Keratinocyte (primary cell): ENCODE measurements around the gene XIAP. TPM values are rescaled to one million over a fixed set of nuclear protein-coding genes. Genes with fewer than 3 reads are reported as not detected.

Source experiments
- DNase-seq: peaks from one replicate; pipeline ENCODE4 v3.0.0-alpha.2; 2011; ENCODE audit warnings: low read depth, missing footprints, low spot score
- FAIRE-seq: peaks from 2 replicates; lab custom pipeline; 2011; peaks lifted over from hg19 to GRCh38; lab: Jason Lieb, UNC
- H2AFZ ChIP-seq: 2 replicates; pipeline ENCODE4 v1.6.0; 2012; ENCODE audit warnings: low read length, control low read depth, inconsistent platforms; ENCODE audit not compliant: control insufficient read depth
- H3K27ac ChIP-seq: 2 replicates; pipeline ENCODE4 v1.5.1; 2011; ENCODE audit warnings: low read length; ENCODE audit not compliant: control insufficient read depth, insufficient read depth
- H3K27me3 ChIP-seq: 3 replicates; pipeline ENCODE4 v1.6.0; 2011; ENCODE audit warnings: low read length; ENCODE audit not compliant: control insufficient read depth, insufficient read depth; ENCODE audit errors: extremely low read depth
- H3K36me3 ChIP-seq, 2 experiments: 2 replicates in 1 of 2; 3 replicates in 1 of 2; pipeline ENCODE4 v1.5.1; 2011; ENCODE audit warnings: low read length in 2 of 2, mild to moderate bottlenecking in 1 of 2; ENCODE audit not compliant: control insufficient read depth in 2 of 2, insufficient read depth in 2 of 2; ENCODE audit errors: extremely low read depth in 1 of 2
- H3K4me1 ChIP-seq: 3 replicates; pipeline ENCODE4 v1.5.1; 2011; ENCODE audit warnings: low read length; ENCODE audit not compliant: control insufficient read depth, insufficient read depth; ENCODE audit errors: extremely low read depth
- H3K4me2 ChIP-seq: 3 replicates; pipeline ENCODE4 v1.6.0; 2011; ENCODE audit warnings: low read depth, low read length; ENCODE audit not compliant: control insufficient read depth, insufficient read depth; ENCODE audit errors: extremely low read depth
- H3K4me3 ChIP-seq, 3 experiments: fragments of 200-600 bp in 1 of 3; sonication (generic) in 1 of 3; 2 replicates in 2 of 3; 3 replicates in 1 of 3; pipeline ENCODE4 v1.5.1; 2011 to 2016; ENCODE audit warnings: low read length in 3 of 3, mild to moderate bottlenecking in 3 of 3, control low read depth in 2 of 3, inconsistent platforms in 1 of 3, low read depth in 1 of 3, mixed read lengths in 1 of 3, mixed run types in 1 of 3, moderate library complexity in 1 of 3; ENCODE audit not compliant: control insufficient read depth in 2 of 3, insufficient read depth in 2 of 3; ENCODE audit errors: extremely low read depth in 1 of 3
- H3K79me2 ChIP-seq: 2 replicates; pipeline ENCODE4 v1.6.0; 2012; ENCODE audit warnings: low read length; ENCODE audit not compliant: control insufficient read depth, insufficient read depth
- H3K9ac ChIP-seq: 3 replicates; pipeline ENCODE4 v1.6.0; 2011; ENCODE audit warnings: low read length; ENCODE audit not compliant: control insufficient read depth, insufficient read depth; ENCODE audit errors: extremely low read depth
- H3K9me1 ChIP-seq: 3 replicates; pipeline ENCODE4 v1.6.0; 2011; ENCODE audit warnings: low read length; ENCODE audit not compliant: control insufficient read depth, insufficient read depth; ENCODE audit errors: extremely low read depth
- H3K9me3 ChIP-seq: 2 replicates; pipeline ENCODE4 v1.5.1; 2012; ENCODE audit warnings: low read depth, low read length; ENCODE audit not compliant: control insufficient read depth
- H4K20me1 ChIP-seq: 3 replicates; pipeline ENCODE4 v1.6.0; 2011; ENCODE audit warnings: low read length; ENCODE audit not compliant: control insufficient read depth, insufficient read depth; ENCODE audit errors: extremely low read depth
- EZH2 ChIP-seq: IDR thresholded peaks from one replicate; pipeline ENCODE4 v1.6.1; 2012; ENCODE audit warnings: inconsistent platforms, mild to moderate bottlenecking, low read length, moderate library complexity
- dilution Hi-C: fragments of 300-500 bp; cut with MboI; formaldehyde crosslinking; loops from one replicate; pipeline ENCODE4 v1.7.0; 2020; ENCODE audit warnings: low sequenced_read_pairs; ENCODE audit not compliant: extremely low pct_ligation_motif_present
- polyA plus RNA-seq, 5 experiments: library from polyadenylated mRNA; depleted of rRNA in 3 of 5; stranded (reverse) in 3 of 5; stranded (forward) in 1 of 5; unstranded in 1 of 5; fragments of >200 nt; gene quantifications; 1 replicate in 1 of 5; 2 replicates in 3 of 5; 3 replicates in 1 of 5; pipeline versions ENCODE4 v1.2.1 to v1.2.3, GENCODE V29; 2011 to 2012; ENCODE audit warnings: missing spikeins in 2 of 5, low read depth in 1 of 5, low replicate concordance in 1 of 5
- TF ChIP-seq, protein P1 (sequence below), 3 experiments: IDR thresholded peaks in 1 of 3; conservative IDR thresholded peaks in 1 of 3; optimal IDR thresholded peaks in 1 of 3; 2 replicates in 2 of 3; 3 replicates in 1 of 3; pipeline versions ENCODE3 to v1.5.1; 2011; ENCODE audit warnings: low read length in 3 of 3, mild to moderate bottlenecking in 3 of 3, moderate library complexity in 2 of 3, control low read depth in 1 of 3, inconsistent platforms in 1 of 3; ENCODE audit not compliant: insufficient read depth in 2 of 3; ENCODE audit errors: extremely low read depth in 1 of 3

Gene XIAP
- polyA plus RNA-seq, 1 donor (not counting 4 experiments of a cell fraction or from before 2014, with no cell fraction given), result 18.3 TPM

GRCh38 chrX:123906557-123907316 is 46.9 kb downstream of the XIAP start:
- dilution Hi-C loops, result no loop called here
- Histone ChIP-seq H3K27me3 (no peaks in the 10 kb centered on the region), H4K20me1 (no peaks in the 10 kb centered on the region), H3K9ac (no peak overlapping the region), H2AFZ (no peak overlapping the region), H3K27ac (peak overlapping the region; percentile 40), H3K4me2 (peak overlapping the region; percentile 8), H3K4me3 (no peak overlapping the region), H3K9me1 (no peaks in the 10 kb centered on the region), H3K4me1 (peaks cover 24% of the 10 kb centered on the region), H3K79me2 (no peaks in the 10 kb centered on the region), H3K36me3 (peaks cover 0 to 4% of the 10 kb centered on the region in 2 experiments), H3K9me3 (no peaks in the 10 kb centered on the region)
- no peak for DNase-seq
- TF ChIP-seq EZH2, result no peak
- TF ChIP-seq, protein P1, sequence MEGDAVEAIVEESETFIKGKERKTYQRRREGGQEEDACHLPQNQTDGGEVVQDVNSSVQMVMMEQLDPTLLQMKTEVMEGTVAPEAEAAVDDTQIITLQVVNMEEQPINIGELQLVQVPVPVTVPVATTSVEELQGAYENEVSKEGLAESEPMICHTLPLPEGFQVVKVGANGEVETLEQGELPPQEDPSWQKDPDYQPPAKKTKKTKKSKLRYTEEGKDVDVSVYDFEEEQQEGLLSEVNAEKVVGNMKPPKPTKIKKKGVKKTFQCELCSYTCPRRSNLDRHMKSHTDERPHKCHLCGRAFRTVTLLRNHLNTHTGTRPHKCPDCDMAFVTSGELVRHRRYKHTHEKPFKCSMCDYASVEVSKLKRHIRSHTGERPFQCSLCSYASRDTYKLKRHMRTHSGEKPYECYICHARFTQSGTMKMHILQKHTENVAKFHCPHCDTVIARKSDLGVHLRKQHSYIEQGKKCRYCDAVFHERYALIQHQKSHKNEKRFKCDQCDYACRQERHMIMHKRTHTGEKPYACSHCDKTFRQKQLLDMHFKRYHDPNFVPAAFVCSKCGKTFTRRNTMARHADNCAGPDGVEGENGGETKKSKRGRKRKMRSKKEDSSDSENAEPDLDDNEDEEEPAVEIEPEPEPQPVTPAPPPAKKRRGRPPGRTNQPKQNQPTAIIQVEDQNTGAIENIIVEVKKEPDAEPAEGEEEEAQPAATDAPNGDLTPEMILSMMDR (optimal IDR thresholded peaks at IDR 0.05 in 1 of 3, IDR thresholded peaks at IDR 0.05 in 1 of 3, conservative IDR thresholded peaks at IDR 0.05 in 1 of 3; ENCODE audit: extremely low read depth in 1 of 3, insufficient read depth in 2 of 3, low read length in 3 of 3), result no peak
- FAIRE-seq, result peak; percentile 32

GRCh38 chrX:123909523-123909922 is 49.7 kb downstream of the XIAP start:
- H3K4me2 ChIP-seq, result no peak overlapping the region
- dilution Hi-C loops, result no loop called here
- no peak overlapping the region for H3K9ac ChIP-seq
- H4K20me1 ChIP-seq, result no peaks in the 10 kb centered on the region
- H3K9me1 ChIP-seq, result no peaks in the 10 kb centered on the region
- H3K4me3 ChIP-seq, result no peak overlapping the region
- no peaks in the 10 kb centered on the region for H3K79me2 ChIP-seq
- no peaks in the 10 kb centered on the region for H3K9me3 ChIP-seq
- FAIRE-seq (no peak), DNase-seq (no peak)
- peaks cover 0 to 4% of the 10 kb centered on the region in 2 experiments for H3K36me3 ChIP-seq
- TF ChIP-seq, protein P1 (optimal IDR thresholded peaks at IDR 0.05 in 1 of 3, IDR thresholded peaks at IDR 0.05 in 1 of 3, conservative IDR thresholded peaks at IDR 0.05 in 1 of 3; ENCODE audit: extremely low read depth in 1 of 3, insufficient read depth in 2 of 3, low read length in 3 of 3), result no peak
- peaks cover 24% of the 10 kb centered on the region for H3K4me1 ChIP-seq
- no peak overlapping the region for H2AFZ ChIP-seq
- H3K27ac ChIP-seq, result no peak overlapping the region
- no peaks in the 10 kb centered on the region for H3K27me3 ChIP-seq
